ENCODE results near the gene PFN4.

DNA sequence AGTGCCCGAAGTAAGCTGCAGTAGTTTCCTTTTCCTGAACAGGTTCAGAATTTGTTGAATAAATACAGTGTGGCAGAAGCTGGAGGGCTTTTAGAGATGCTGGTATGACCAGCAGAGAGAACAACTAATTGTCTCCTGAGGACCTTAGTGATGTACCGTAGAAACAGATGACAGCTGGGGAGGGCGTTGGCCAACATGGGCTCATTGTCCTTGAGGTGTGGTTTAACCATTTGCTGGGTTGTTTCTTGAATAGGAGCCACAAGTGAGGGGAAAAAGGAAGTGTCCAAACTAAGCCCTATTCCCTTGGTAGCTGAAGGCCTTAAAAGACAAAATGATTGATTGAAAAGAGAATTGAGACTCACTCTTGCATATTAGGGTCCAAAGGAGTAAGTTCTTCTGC, 40.1 kb upstream of the PFN4 start:
- TF ChIP-seq, protein P1, sequence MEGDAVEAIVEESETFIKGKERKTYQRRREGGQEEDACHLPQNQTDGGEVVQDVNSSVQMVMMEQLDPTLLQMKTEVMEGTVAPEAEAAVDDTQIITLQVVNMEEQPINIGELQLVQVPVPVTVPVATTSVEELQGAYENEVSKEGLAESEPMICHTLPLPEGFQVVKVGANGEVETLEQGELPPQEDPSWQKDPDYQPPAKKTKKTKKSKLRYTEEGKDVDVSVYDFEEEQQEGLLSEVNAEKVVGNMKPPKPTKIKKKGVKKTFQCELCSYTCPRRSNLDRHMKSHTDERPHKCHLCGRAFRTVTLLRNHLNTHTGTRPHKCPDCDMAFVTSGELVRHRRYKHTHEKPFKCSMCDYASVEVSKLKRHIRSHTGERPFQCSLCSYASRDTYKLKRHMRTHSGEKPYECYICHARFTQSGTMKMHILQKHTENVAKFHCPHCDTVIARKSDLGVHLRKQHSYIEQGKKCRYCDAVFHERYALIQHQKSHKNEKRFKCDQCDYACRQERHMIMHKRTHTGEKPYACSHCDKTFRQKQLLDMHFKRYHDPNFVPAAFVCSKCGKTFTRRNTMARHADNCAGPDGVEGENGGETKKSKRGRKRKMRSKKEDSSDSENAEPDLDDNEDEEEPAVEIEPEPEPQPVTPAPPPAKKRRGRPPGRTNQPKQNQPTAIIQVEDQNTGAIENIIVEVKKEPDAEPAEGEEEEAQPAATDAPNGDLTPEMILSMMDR (conservative IDR thresholded peaks at IDR 0.05 in 1 of 2, IDR thresholded peaks at IDR 0.05 in 1 of 2; ENCODE audit: low read depth in 1 of 2, low read length in 2 of 2) = no peak
- no peak for TF ChIP-seq EZH2 (IDR thresholded peaks at IDR 0.05; ENCODE audit: low read length, missing control alignments)
